Esophagus squamous epithelium (tissue), 5 donors: ENCODE measurements around the gene NSFL1C. TPM values are rescaled to one million over a fixed set of nuclear protein-coding genes. Genes with fewer than 3 reads are reported as not detected.

Experiments
- DNase-seq: peaks from one replicate; lab custom pipeline; 2025; lab: John Stamatoyannopoulos, UW
- H3K27ac ChIP-seq, 4 donors: fragments of 200-600 bp; sonication (generic); one replicate each; pipeline ENCODE4 v1.5.1; 2016 to 2019; ENCODE audit warnings: mild to moderate bottlenecking in 1 of 4
- H3K27me3 ChIP-seq, 4 donors: fragments of 200-600 bp; sonication (generic); 1 replicate in 3 of 4; 2 replicates in 1 of 4; pipeline versions ENCODE4 v1.5.1 to v1.6.0; 2017 to 2021; ENCODE audit warnings: antibody characterized with exemption in 1 of 4
- H3K36me3 ChIP-seq, 3 donors: fragments of 200-600 bp; sonication (generic); one replicate each; pipeline ENCODE4 v1.5.1; 2016 to 2019
- H3K4me1 ChIP-seq, 3 donors: fragments of 200-600 bp; sonication (generic); one replicate each; pipeline ENCODE4 v1.5.1; 2017 to 2019
- H3K4me3 ChIP-seq, 4 donors: fragments of 200-600 bp; sonication (generic); 1 replicate in 3 of 4; 2 replicates in 1 of 4; pipeline ENCODE4 v1.5.1; 2016 to 2019; ENCODE audit warnings: mild to moderate bottlenecking in 2 of 4, moderate library complexity in 1 of 4
- H3K9me3 ChIP-seq, 3 donors: fragments of 200-600 bp; sonication (generic); one replicate each; pipeline ENCODE4 v1.5.1; 2016 to 2019
- POLR2A ChIP-seq, 4 donors: fragments of 450-650 bp; IDR thresholded peaks; one replicate each; pipeline ENCODE4 v1.6.1; 2017; ENCODE audit warnings: antibody characterized with exemption in 4 of 4, mild to moderate bottlenecking in 4 of 4, moderate library complexity in 3 of 4
- WGBS, 2 donors: methylation state at CpG; one replicate each; pipeline ENCODE4 v1.1.5; 2018; 5-methylcytosine and 5-hydroxymethylcytosine counted together
- intact Hi-C: fragments of 100-400 bp; cut with DNase I; formaldehyde crosslinking; loops from one replicate; pipeline ENCODE4 v1.15.0; 2022
- total RNA-seq, 4 donors: library from RNA; depleted of rRNA; stranded (reverse); fragments of >200 nt; gene quantifications; one replicate each; pipeline ENCODE4 v1.1.0, GENCODE V29; 2016
- TF ChIP-seq, protein P1 (sequence below), 6 experiments: fragments of 450-650 bp in 4 of 6; fragments of 200-600 bp in 2 of 6; sonication (generic) in 2 of 6; IDR thresholded peaks; one replicate each; pipeline ENCODE4 v1.5.1; 2016 to 2019; ENCODE audit warnings: antibody characterized with exemption in 6 of 6, mild to moderate bottlenecking in 4 of 6, moderate library complexity in 4 of 6
- donor health status: DM: yes; HTN: yes; CAD: no.

The NSFL1C gene
- total RNA-seq, 4 donors from 2014 or later, result 41.5 to 65.6 (median 59.3) TPM

DNA sequence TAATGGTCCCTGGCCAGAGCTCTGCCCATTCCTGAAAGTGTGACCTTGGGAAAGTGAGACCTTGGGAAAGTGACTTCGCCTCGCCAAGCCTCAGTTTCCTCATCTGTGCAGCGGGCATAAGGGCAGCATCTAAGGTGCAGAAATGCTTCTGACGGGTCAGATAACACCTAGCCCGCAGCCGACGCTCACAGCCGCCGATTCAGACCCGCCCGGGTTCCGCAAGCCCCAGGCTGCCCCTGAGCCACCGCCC lies 74.3 kb downstream of the NSFL1C start:
- no peak for DNase-seq
- WGBS, 2 donors, result 0 to 5% methylated on average over 3 to 4 of the region's 13 CpGs
- Histone ChIP-seq H3K36me3 (no peaks in the 10 kb centered on the region), H3K9me3 (no peaks in the 10 kb centered on the region), H3K27me3 (peaks cover 0 to 23% (median 0%) of the 10 kb centered on the region in 4 donors), H3K4me1 (peaks cover 25 to 59% (median 41%) of the 10 kb centered on the region in 3 donors), H3K4me3 (peak overlapping the region; percentile 62 to 97 (median 92)), H3K27ac (peak overlapping the region; percentile 80 to 92 (median 91))
- no peak for TF ChIP-seq POLR2A (IDR thresholded peaks at IDR 0.05)
- TF ChIP-seq, protein P1, sequence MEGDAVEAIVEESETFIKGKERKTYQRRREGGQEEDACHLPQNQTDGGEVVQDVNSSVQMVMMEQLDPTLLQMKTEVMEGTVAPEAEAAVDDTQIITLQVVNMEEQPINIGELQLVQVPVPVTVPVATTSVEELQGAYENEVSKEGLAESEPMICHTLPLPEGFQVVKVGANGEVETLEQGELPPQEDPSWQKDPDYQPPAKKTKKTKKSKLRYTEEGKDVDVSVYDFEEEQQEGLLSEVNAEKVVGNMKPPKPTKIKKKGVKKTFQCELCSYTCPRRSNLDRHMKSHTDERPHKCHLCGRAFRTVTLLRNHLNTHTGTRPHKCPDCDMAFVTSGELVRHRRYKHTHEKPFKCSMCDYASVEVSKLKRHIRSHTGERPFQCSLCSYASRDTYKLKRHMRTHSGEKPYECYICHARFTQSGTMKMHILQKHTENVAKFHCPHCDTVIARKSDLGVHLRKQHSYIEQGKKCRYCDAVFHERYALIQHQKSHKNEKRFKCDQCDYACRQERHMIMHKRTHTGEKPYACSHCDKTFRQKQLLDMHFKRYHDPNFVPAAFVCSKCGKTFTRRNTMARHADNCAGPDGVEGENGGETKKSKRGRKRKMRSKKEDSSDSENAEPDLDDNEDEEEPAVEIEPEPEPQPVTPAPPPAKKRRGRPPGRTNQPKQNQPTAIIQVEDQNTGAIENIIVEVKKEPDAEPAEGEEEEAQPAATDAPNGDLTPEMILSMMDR (IDR thresholded peaks at IDR 0.05), result no peak
- intact Hi-C loops, result loop anchor here (10.0 kb wide), 1 partner anchor 78 kb away; no protein-coding TSS in a partner anchor

Other genes starting within 250 kb of the NSFL1C start
- not detected for gene RAD21L1, start 240.8 kb downstream of the NSFL1C start, total RNA-seq
- 1 to 10 TPM in 3 of 4 donors, under 1 TPM in 1; 0.83 to 2.5 (median 1.5) TPM for gene SNPH, start 200.6 kb downstream of the NSFL1C start, total RNA-seq
- gene SDCBP2, start 137.7 kb downstream of the NSFL1C start, total RNA-seq, result 100 to 1,000 TPM in 3 of 4 donors, 10 to 100 TPM in 1; 90.2 to 175 (median 134) TPM
- gene FKBP1A, start 73.8 kb downstream of the NSFL1C start, total RNA-seq, result 100 to 1,000 TPM in 3 of 4 donors, 10 to 100 TPM in 1; 76.2 to 132 (median 102) TPM
- gene SIRPB2, start 24.6 kb upstream of the NSFL1C start, total RNA-seq, result 1 to 10 TPM; 1.2 to 5.9 (median 1.9) TPM
- not detected for gene SIRPD, start 90.9 kb upstream of the NSFL1C start, total RNA-seq
- 1 to 10 TPM in 2 of 4 donors, under 1 TPM in 2; 0.13 to 3.3 (median 1.0) TPM for gene SIRPB1, start 153.2 kb upstream of the NSFL1C start, total RNA-seq
- gene SIRPG, start 190.9 kb upstream of the NSFL1C start, total RNA-seq, result 1 to 10 TPM in 3 of 4 donors, not detected in 1; 1.1 to 1.7 (median 1.5) TPM